Ascending aorta (tissue), 2 donors: ENCODE data around the gene DNAJB14. TPM values are rescaled to one million over a fixed set of nuclear protein-coding genes. Genes with fewer than 3 reads are reported as not detected.

Experiments
- DNase-seq, 2 donors: peaks; one replicate each; pipeline ENCODE4 v3.0.0-alpha.2; 2019; ENCODE audit warnings: low spot score in 2 of 2
- H3K27ac ChIP-seq, 2 donors: fragments of 200-600 bp; sonication (generic); one replicate each; pipeline ENCODE4 v1.5.1; 2016 to 2017; ENCODE audit warnings: mild to moderate bottlenecking in 1 of 2
- H3K27me3 ChIP-seq: fragments of 200-600 bp; sonication (generic); one replicate; pipeline ENCODE4 v1.5.1; 2017
- H3K36me3 ChIP-seq, 2 donors: fragments of 200-600 bp; sonication (generic); one replicate each; pipeline ENCODE4 v1.5.1; 2016
- H3K4me1 ChIP-seq, 2 donors: fragments of 200-600 bp; sonication (generic); one replicate each; pipeline ENCODE4 v1.5.1; 2016 to 2017; ENCODE audit warnings: mild to moderate bottlenecking in 1 of 2
- H3K4me3 ChIP-seq, 2 donors: fragments of 200-600 bp; sonication (generic); one replicate each; pipeline ENCODE4 v1.5.1; 2016 to 2017; ENCODE audit warnings: mild to moderate bottlenecking in 1 of 2
- H3K9me3 ChIP-seq, 2 donors: fragments of 200-600 bp; sonication (generic); one replicate each; pipeline ENCODE4 v1.5.1; 2016
- intact Hi-C: fragments of 100-400 bp; cut with DNase I; formaldehyde crosslinking; loops from one replicate; pipeline ENCODE4 v1.15.1; 2023
- total RNA-seq: library from RNA; depleted of rRNA; stranded (reverse); fragments of >200 nt; gene quantifications from one replicate; pipeline ENCODE4 v1.1.0, GENCODE V29; 2016
- TF ChIP-seq, protein P1 (sequence below), 3 experiments: fragments of 200-600 bp in 2 of 3; fragments of 450-650 bp in 1 of 3; sonication (generic) in 2 of 3; IDR thresholded peaks; one replicate each; pipeline ENCODE4 v1.5.1; 2016 to 2019; ENCODE audit warnings: antibody characterized with exemption in 3 of 3, mild to moderate bottlenecking in 1 of 3, moderate library complexity in 1 of 3

Gene DNAJB14
- total RNA-seq, 1 donor from 2014 or later = 15.5 TPM

DNA sequence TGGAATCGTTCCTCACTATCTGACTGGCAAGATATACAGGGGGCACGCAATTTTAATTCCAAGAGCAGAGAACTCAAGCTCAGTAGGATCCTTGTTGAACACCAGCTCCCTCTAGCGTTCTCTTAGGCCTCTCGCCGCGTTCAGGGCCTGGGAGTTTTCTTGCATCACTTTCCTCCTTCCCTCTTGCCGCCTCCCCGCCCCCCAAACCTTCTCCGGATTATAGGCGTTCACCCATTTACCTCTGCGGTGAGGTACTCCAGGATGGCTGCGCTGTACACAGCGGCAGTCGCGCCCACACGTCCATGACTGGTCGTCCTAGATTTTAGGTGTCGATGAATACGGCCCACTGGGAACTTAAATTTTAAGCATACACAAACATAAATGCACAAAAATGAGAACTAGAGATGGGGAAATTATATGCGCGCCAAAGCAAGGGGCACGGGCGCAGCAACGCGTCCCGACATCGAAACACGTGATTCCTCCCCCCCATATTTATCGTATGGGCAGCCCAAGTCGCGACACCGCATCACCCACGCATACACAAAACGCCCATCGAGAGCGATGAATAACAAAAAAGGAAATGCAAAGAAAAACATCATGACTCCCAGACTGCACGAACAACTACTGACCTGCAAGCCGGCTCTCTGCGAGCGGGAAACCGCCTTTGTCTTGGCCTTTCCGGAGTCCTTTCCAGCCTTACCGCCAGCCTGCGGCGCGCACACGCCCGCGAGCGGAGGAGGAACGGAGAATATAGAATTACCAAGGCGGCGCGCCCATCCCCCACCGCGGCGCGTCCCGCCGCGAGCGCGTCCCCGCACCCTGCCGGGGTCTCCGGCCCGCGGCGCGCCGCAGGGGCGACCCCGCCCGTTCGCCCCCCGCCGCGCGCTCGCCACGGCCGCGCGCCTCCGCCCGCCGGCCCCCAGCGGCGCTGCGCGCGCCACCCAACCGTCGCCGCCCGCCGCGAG, 2.9 kb upstream of the DNAJB14 start:
- peak; percentile 68 to 96 for DNase-seq
- Histone ChIP-seq H3K36me3 (no peaks in the 10 kb centered on the region), H3K27ac (peak overlapping the region; percentile 97 to 99), H3K27me3 (no peaks in the 10 kb centered on the region), H3K4me1 (peaks cover 0 to 12% of the 10 kb centered on the region in 2 donors), H3K4me3 (peak overlapping the region; percentile 69 to 93), H3K9me3 (no peaks in the 10 kb centered on the region)
- TF ChIP-seq, protein P1, sequence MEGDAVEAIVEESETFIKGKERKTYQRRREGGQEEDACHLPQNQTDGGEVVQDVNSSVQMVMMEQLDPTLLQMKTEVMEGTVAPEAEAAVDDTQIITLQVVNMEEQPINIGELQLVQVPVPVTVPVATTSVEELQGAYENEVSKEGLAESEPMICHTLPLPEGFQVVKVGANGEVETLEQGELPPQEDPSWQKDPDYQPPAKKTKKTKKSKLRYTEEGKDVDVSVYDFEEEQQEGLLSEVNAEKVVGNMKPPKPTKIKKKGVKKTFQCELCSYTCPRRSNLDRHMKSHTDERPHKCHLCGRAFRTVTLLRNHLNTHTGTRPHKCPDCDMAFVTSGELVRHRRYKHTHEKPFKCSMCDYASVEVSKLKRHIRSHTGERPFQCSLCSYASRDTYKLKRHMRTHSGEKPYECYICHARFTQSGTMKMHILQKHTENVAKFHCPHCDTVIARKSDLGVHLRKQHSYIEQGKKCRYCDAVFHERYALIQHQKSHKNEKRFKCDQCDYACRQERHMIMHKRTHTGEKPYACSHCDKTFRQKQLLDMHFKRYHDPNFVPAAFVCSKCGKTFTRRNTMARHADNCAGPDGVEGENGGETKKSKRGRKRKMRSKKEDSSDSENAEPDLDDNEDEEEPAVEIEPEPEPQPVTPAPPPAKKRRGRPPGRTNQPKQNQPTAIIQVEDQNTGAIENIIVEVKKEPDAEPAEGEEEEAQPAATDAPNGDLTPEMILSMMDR (IDR thresholded peaks at IDR 0.05) = peak; percentile 61 to 89 (median 83)
- intact Hi-C loops = loop anchor here (5.0 kb wide), 1 partner anchor 337 kb away; no protein-coding TSS in a partner anchor

DNA sequence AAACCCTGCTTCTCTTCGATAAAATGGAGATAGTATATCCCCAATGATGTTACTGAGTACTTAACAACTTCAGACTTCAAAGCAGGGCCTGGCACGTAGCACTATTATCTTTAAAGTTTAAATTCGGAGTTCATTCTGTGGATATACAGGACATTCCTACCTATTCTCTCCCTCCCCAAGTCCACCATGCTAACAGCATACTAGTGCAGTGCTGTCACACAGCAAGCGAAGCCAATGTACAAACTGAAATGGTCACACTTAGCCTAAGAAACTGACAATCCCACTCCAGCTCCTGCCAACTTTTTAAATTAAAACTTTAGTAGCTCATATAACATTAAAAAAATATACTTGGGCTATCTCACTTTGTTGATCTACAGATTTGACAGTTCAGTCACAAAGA, 1.2 kb upstream of the DNAJB14 start:
- no peaks in the 10 kb centered on the region for H3K36me3 ChIP-seq
- intact Hi-C loops = loop anchor here (2.0 to 5.0 kb wide), 2 partner anchors 335 to 1687 kb away; partner anchors contain the start of gene RAP1GDS1
- no peaks in the 10 kb centered on the region for H3K9me3 ChIP-seq
- no peaks in the 10 kb centered on the region for H3K27me3 ChIP-seq
- H3K4me1 ChIP-seq = peaks cover 0 to 25% of the 10 kb centered on the region in 2 donors
- H3K4me3 ChIP-seq = peak overlapping the region; percentile 93 to 97
- H3K27ac ChIP-seq = peak overlapping the region; percentile 97 to 99
- TF ChIP-seq, protein P1 (IDR thresholded peaks at IDR 0.05) = no peak
- DNase-seq = no peak

DNA sequence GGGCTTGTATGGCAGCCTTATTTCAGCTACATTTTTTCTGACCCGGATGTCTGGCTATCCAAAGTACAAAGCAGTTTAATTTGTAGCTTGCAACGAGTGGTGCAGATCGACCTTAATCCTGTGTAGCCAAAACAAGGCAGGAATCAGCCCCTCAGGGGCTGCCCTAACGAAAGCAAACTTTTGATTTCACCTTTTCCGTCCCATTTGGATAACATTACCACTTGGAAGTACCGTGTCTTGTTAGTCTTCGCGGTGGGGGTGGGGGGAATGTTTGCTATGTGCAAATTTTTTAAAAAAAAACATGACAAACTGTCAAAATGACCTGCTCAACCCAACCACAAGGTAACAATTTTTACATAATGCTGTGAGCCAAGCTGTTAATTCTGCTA, 766 bp upstream of the DNAJB14 start:
- Histone ChIP-seq H3K36me3 (no peaks in the 10 kb centered on the region), H3K27ac (peak overlapping the region; percentile 97 to 99), H3K27me3 (no peaks in the 10 kb centered on the region), H3K9me3 (no peaks in the 10 kb centered on the region), H3K4me1 (peaks cover 0 to 25% of the 10 kb centered on the region in 2 donors), H3K4me3 (peak overlapping the region; percentile 93 to 97)
- intact Hi-C loops = loop anchor here (2.0 to 5.0 kb wide), 2 partner anchors 335 to 1686 kb away; partner anchors contain the start of gene RAP1GDS1
- DNase-seq = no peak
- TF ChIP-seq, protein P1 (IDR thresholded peaks at IDR 0.05) = no peak

DNA sequence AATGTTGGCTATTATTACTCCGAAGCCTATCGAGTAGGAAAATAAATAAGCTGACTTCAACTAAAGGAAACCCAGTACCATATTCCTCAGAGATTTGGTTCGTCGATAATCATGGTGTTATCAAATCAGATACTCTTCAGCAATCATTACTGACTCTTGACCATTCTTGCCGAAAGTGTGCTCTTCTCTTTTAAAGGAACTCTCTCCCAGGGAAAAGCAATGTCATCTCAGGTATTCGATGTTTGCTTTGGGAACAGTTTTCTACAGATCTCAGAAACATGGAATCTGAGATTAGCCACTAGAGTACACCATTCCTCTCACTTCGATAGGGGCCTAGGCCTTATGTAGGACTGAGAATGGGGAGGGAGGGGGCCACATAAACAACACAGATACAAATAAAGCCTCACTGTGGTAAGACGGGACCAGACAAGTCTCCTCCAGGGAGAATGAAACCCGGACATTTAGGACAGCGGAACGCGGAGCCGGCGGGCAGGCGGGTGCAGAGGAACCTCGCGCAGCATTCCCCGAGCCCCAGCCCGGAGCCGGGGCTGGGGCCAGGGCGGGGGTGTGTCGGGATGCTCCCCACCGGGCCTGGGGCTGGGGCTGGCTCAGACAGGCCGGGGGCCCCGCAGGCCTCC, 581 bp downstream of the DNAJB14 start:
- DNase-seq = no peak
- peak overlapping the region; percentile 93 to 97 for H3K4me3 ChIP-seq
- H3K9me3 ChIP-seq = no peaks in the 10 kb centered on the region
- peak overlapping the region; percentile 97 to 99 for H3K27ac ChIP-seq
- TF ChIP-seq, protein P1 (IDR thresholded peaks at IDR 0.05) = no peak
- peaks cover 0 to 25% of the 10 kb centered on the region in 2 donors for H3K4me1 ChIP-seq
- intact Hi-C loops = loop anchor here (1.0 to 5.0 kb wide), 3 partner anchors 52 to 1685 kb away; partner anchors contain the start of genes LAMTOR3 and RAP1GDS1
- H3K36me3 ChIP-seq = no peaks in the 10 kb centered on the region
- no peaks in the 10 kb centered on the region for H3K27me3 ChIP-seq

DNA sequence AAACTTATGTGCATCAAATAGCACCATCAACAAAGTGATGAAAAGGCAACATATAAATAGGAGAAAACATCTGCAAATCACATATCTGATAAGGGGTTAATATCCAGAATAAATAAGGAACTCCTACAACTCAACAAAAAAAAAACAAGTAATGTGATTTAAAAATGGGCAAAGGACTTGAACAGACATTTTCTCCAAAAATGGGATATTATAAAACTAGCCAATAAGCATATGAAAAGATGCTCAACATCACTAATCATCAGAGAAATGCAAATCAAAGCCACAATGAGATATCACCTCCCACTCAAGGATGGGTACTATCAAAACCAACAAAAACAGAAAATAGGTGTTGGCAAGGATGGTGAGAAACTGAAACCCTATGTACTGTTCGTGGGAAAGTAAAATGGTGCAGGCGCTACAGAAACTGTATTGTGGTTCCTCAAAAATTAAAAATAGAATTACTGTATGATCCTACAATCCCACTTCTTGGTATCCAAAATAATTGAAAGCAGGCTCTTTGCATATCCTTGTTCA, 2.4 kb downstream of the DNAJB14 start:
- Histone ChIP-seq H3K9me3 (no peaks in the 10 kb centered on the region), H3K36me3 (no peaks in the 10 kb centered on the region), H3K27me3 (no peaks in the 10 kb centered on the region), H3K27ac (no peak overlapping the region), H3K4me1 (peaks cover 0 to 25% of the 10 kb centered on the region in 2 donors), H3K4me3 (peak overlapping the region in 1 of 2 donors; percentile 93)
- intact Hi-C loops = no loop called here
- no peak for DNase-seq
- TF ChIP-seq, protein P1 (IDR thresholded peaks at IDR 0.05) = no peak
